Glomerular endothelial cell (primary cell): ENCODE data around the gene ACTN1. TPM values are rescaled to one million over a fixed set of nuclear protein-coding genes. Genes with fewer than 3 reads are reported as not detected.
"Not testable (repeated sequence)": the region's sequence is repeated elsewhere in the genome, so short reads cannot be mapped to it uniquely, and the experiment has no call there.

Experiments
- DNase-seq: peaks from one replicate; pipeline ENCODE4 v3.0.0-alpha.2; 2011; ENCODE audit warnings: low read depth, low spot score; ENCODE audit errors: extremely low read depth
- total RNA-seq: library from RNA; depleted of rRNA; stranded (reverse); fragments of >200 nt; gene quantifications from 2 replicates; pipeline ENCODE4 v1.2.3, GENCODE V29; 2015

ACTN1 gene
- total RNA-seq, 1 donor from 2014 or later = 671 TPM

DNA sequence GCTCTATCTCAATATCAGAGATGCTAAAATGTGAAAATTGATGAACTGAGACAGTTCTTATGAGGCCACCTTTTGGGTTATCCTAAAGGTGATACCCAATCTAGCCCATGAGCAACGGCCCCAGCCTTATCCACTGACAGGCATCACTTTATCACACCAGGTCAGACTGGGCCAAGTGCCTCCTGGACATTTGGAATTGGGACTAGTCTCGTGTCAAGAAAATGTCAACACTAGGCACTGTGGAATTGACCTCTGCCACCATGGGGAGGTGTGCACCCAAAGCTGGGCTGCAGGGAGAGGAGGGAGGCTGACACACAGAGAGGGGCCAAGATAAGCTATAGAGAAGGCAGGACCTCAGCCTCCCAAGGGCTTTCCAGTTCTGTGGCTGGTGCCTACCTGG, 107.7 kb downstream of the ACTN1 start:
- no peak for DNase-seq

DNA sequence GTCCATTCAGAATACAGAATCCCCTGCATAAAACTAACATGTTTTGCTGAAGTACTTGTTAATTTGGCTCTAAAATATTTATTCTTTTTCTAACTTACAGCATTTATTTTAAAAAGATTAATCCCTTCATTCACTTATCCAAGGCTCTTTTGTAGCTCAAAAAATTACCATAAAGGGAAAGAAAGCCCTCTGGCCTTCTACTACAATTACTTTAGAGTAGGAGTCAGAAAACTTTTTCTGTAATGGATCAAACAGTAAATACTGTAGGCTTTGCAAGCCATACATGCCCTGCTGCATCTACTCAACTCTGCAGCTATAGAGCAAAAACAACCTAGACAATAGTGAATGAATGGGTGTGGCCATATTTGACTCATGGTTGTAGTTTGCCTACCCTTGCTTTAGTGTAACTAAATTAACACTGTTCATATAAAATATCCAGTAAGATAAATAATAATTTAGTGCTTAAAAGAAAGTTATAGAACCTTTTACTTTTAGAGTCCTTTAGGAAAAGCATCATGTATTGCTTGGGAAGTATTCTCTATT, 112.0 kb downstream of the ACTN1 start:
- DNase-seq = no peak

DNA sequence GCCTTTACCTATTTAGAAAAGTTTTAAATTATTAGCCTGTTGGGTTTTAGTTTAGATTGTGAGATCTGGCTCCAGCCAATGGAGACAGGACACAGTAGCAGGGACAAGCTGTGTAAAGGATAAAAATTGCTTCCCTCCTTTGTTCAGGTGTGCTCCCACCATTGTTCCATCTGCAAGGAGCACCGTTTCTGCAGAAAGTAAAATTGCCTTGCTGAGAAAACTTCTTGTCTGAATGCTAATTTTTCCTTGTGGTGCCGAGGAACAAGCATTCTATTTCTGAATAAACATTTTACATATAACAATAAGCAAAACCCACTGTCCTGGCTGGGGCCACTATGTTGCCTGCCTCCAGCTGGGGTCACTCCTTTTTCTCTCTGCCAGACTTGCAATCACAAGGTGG, 113.6 kb downstream of the ACTN1 start:
- no peak for DNase-seq

DNA sequence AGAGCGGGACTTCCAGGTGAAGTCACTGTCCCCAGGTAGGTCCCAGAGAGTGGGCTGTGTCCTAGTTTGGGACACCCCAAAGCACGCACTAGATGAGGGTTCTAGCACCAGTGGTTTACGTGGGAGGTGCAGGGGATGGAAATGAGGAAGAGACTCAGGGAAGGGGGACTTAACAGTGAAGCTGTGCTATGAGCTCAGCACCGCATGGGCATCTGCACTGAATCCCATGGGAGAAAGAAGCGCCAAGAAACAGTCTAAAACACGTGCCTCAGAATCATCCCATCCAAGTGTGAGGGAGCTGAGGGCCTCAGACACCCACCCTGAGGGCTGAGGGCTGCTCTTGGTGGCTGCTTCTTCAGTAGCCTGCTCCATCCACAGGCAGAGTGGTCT, 114.7 kb downstream of the ACTN1 start:
- no peak for DNase-seq

DNA sequence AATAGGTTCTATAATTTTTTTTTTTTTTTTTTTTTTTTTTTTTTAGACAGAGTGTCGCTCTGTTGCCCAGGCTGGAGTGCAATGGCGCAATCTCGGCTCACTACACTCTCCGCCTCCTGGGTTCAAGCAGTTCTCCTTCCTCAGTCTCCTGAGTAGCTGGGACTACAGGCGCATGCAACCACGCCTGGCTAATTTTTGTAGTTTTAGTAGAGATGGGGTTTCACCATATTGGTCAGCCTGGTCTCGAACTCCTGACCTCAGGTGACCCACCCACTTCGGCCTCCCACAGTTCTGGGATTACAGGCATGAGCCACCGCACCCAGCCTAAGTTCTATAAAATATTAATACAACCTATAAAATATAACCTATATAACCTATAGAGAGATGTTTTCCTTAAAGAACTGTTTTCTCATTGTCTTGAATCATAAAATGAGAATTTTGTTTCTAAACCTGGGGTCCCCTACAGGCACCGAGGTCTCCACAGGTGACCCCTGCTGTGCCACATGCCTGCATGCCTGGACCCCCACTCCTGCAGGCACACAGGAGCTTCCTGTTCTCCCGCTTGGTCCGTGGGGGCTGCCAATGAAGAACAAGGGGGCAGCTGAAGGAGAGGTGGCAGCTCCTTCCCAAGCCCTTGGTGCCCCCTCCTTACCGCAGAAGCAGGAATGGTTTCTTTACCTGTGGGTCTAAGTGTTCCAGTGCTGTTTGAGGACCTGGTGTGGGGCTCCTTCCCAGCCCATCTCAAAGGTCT, 115.3 kb downstream of the ACTN1 start:
- DNase-seq = no peak

DNA sequence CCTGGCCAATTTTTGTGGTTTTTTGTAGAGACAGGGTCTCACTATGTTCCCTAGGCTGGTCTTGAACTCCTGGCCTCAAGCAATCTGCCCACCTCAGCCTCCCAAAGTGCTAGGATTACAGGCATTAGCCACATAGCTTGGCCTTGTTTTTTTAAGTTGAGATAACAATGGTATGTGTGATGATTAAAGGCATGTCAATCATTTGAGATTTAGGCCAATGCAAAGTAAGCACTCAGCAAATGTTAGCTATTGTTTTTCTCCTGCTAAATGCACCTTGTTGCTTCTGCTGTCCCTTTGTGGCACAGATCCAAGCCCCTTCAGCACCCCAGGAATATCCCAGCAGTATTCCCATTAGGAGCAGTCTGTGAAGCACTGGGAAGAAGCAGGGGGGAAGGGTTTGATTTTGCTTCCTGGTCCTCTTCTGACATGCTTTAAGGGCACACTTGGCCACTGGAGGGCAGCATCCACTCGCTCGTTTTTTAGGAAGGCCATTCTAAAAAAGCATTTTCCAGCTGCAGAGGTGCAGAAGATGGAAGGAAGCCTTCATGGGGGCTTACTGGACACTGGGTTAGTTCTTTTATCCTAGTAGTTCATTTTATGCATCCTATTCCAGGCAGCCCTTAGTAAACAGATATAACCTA, 116.0 kb downstream of the ACTN1 start:
- no peak for DNase-seq

DNA sequence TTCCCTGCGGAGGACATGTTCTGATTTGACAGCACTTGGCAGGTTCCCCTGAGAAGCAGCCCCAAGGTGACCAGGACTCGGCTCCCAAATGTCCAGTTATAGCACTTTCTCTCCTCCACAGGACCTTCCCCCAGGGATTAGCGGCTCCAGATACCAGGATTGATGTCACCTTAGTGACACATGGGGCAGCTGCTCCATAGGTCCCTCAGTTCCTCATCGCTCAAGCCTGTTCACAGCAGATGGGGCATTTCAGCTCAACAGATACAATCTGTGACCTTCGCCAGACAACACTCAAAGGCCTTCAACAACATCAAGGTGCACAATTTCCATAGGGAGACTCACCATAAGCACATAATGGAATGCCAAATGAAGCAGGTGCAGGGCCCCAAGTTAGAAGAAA, 118.3 kb downstream of the ACTN1 start:
- DNase-seq = no peak

DNA sequence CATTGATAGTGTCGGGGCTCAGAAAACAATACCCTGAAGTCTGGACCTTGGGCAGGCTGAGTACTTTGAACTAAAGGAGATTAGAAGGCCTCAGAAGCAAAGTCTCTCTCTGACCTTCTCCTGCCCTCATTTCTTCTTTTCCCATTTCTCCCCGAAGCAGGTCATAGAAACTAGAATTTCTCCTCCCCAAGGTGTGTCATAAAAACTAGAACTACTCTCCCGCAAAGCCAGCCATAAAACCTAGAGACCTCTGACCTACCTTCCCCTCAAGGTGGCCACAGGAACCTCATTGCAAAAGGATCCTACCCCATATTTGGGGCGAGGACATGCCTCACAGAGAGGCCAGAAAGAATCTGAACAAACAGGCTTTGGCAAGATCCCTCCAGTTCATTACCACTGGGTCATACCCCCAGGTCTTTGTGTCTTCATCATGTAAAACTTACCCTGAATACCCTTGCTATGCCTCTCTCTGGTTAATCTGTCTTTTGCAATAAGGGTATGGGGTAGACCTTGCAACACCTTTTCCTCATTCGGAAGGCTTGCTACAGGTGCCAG, 121.5 kb downstream of the ACTN1 start:
- no peak for DNase-seq

DNA sequence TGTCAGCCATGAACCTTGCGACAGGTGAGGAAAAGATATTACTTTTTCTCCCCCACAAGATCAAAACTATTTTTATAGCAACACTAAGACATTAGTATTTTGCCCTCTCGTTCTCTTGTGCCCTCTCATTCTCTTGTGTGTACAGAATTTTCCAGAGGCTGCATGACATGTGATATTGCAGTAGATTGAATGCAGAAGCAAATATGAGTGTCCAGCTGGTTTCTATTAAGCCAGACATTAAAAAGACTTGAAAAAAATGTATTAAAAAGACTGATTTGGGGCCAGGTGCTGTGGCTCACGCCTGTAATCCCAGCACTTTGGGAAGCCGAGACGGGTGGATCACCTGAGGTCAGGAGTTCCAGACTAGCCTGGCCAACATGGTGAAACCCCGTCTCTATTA, 122.5 kb downstream of the ACTN1 start:
- DNase-seq = no peak

DNA sequence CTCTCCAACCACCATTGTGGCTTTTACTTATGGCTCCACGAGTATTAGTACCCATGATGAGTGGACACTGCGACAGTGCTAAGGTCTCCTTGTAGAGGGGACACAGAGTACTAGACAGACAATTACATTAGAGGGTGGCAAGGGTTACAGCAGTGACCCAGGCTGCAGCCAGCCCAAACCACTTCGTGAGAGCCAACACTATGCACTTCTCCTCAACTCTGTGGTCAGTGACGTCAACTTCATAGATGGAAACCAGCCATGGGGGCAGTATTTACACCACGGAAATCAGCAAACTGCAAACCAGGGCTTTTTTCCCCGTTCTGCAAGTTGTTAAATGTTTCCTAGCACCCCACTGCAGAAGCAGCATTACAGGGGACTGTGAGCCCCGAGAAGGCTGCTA, 124.7 kb downstream of the ACTN1 start:
- DNase-seq = no peak

DNA sequence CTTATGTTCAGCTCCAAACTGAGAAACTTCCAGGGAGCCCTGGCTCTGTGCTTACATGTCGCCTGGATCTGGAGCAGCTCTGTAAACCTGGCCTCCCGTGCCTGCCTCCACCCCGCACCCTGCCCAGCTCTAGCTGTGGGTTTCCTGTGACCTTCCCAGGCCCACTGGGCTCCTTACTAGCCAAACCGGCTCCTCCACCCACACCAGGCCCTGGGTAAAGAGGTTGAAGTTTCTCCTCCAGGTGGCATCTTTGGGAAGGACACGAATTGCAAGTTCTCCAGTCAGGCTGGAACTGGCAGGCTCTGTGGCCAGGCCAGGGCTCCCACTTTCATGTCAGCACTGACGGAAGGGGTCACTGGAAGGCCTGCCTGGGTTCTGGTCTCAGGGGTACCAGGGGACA, 125.4 kb downstream of the ACTN1 start:
- DNase-seq = no peak

DNA sequence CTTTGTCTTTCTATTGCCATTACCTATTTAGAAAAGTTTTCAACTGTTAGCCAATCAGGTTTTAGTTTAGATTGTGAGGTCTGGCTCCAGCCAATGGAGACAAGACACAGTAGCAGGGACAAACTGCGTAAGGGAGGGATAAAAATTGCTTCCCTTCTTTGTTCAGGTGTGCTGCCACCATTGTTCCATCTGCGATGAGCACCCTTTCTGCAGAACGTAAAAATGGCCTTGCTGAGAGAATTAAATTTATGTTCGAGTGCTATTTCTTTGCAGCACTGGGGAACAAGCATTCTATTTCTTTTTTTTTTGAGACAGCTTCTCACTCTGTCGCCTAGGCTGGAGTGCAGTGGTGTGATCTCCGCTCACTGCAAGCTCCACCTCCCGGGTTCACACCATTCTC, 126.6 kb downstream of the ACTN1 start:
- DNase-seq = not testable (repeated sequence)

DNA sequence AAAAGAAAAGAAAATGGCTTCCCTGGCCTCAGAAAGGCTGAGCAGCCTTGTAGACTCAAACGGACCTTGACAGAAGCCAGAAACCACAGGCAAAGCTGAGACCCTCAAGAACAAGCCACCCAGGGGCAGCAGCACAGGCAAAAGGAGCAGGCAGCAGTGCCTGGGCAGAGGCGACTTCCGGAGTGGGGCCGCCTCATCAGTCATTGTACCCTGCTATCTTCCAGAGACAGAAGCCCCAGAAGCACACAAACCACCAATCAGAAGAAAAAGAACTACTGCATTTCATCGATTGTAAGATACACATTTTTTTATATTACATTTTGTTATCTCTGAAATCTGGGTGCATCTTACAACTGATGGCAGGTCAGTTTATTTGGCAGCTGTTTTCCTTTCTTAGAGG, 128.0 kb downstream of the ACTN1 start:
- no peak for DNase-seq

DNA sequence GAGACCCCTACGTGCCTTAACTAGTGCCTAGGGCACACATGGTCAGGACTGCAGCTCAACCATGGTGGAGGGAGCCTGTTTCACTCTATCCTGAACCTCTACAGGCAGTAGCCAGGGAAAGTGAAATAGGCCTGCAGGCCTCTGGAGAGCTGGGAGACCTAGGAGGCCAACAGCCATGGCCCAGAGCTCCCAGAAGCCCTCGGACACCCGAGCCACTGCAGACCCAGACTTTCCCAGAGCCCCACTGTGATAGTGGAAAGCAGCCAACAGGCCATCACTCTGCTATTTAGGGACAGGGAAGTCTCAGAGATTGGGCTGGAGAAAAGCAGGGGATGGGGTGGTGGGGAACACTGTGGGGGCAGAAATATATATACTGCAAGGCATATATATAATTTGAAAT, 129.7 kb downstream of the ACTN1 start:
- DNase-seq = no peak

DNA sequence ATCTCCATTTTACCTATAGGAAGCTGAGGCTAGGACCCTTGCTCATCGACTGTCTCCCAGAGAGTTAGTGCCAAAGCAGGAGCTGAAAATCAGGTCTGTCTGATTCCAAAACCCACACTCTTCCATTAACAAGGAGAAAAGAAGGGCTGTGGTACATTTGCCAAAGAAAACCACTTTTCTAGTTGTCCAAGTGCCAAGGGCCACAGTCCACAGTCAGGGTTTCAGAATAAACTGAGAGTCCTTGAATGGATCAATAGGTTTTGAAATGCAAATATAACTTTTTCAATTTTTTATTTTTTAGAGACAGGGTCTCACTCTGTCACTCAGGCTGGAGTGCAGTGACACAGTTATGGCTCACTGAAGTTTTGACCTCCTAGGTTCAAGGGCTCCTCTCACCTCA, 130.8 kb downstream of the ACTN1 start:
- DNase-seq = no peak

DNA sequence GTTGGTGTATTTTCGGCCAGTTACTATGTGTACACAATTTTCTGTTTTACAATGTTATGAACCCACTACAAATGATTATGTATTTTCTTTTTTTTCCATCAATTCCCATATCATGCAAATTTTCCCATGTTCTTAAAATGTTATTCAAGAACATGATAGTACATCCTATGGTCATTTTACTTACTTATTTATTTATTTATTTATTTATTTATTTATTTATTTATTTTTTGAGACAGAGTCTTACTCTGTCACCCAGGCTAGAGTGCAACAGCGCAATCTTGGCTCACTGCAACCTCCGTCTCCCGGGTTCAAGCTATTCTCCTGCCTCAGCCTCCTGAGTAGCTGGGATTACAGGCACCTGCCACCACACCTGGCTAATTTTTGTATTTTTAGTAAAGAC, 131.5 kb downstream of the ACTN1 start:
- not testable (repeated sequence) for DNase-seq

DNA sequence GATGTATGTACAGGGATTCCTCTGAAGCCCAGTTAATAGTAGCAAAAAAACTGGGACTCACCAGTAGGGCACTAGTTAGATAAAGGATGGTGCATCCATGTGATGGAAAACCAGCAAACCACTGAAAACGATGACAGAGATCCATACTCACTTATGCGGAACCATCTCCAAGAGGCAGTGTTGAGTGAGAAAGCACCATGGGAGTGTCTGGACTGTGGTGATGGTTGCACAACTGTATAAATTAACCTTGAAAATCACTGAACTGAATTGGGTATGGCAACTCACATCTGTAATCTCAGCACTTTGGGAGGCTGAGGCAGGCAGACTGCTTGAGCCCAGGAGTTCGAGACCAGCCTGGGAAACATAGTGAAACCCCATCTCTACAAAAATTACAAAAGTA, 132.6 kb downstream of the ACTN1 start:
- no peak for DNase-seq

DNA sequence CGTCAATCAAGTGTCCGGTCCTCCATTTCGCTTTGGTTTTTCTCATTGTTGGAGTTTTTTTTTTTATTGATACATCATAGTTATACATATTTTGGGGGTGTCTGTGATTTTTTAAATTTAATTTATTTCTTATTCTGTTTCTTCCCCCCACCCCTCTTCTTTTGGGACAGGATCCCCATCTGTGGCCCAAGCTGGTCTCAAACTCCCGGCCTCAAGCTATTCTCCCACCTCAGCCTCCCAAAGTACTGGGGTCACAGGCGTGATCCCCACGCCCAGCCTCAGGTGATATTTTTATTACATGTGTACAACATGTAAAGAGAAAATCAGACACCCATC, 134.9 kb downstream of the ACTN1 start:
- no peak for DNase-seq

DNA sequence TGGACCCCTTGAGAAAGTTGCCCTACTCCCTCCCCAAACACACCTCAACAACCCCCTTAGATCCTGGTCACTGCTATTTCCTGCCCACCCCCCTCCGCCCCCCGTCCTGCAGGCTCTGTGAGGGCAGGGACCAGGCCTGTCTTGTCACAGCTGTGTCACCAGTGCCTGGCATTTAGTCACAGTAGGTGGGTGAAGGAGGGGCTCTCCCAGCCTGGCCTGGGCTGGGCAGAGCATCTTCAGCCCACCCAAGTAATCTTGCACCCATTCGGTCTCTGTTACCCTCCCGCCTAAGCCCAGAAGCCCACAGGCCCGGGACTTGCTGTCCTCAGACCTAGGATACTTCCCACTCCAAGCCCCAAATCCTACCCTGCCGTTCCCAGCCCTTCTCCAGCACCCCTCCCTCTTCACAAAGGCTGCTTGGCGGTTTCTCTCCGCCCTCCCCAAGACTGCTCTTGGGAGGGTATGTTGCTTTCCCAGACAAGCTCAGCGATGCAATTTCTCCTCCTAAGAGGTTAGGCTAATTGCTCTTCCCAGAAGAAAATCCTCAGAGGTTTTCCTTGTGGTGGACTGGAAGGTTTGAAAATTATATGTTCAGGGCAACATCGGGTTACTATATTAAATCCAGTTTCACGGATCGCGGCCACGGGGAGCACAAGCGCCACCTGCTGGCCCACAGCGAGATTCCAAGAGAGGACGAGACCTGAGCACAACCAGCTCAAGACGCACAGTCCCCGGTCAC, 135.5 kb downstream of the ACTN1 start:
- DNase-seq = no peak

DNA sequence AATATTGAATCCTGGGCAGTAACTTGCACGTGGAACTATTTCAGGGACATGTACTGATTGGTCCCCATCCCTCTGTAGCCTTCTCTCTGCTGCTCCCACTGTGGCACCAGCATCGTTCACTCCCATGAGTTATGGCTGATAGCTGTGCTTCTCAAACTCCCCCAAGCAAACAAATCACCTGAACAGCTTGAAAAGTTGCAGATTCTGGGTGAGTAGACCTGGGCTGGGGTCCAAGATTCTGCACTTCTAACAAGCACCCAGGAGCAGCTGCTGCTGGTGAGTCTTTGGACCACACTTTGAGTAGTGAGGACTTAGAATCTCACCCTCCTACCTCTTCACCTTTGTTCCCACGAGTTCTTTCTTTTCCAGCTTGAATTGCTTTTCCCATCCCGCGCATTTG, 136.8 kb downstream of the ACTN1 start:
- no peak for DNase-seq

DNA sequence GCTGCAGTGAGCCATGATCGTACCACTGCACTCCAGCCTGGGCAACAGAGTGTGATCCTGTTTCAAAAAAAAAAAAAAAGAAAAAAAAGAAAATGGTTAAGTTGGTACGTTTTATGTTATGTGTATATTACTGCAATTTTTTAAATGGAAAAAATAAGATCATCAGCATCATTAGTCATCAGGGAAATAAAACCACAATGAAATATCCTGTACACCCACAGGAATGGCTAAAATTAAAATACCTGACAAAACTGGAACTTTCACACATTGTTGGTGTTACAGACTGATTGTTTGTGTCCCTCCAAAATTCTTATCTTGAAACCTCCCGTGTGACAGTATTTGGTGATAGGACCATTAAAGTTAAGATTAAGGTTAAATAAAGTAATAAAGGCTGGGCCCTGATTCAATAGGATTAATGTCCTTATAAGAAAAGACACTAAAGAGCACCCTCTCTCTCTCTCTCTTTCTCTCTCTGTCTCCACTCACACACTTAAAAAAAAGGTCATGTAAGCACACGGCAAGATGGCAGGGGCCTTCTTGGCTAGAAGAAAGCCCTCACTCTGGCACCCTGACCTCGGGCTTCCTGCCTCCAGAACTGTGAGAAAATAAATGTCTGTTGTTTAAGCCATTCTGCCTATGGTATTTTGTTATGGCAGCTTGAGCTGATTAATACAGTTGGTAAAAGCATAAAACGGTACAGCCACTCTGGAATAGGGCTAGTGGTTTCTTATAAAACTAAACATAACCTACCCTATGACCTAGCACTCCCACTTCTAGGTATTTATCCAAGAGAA, 137.9 kb downstream of the ACTN1 start:
- no peak for DNase-seq
